GM19240 (cell line): ENCODE results near the gene ALKAL2.
A peak's percentile ranks its signal among the peaks of the same experiment; 100 is the strongest.

Experiments
- DNase-seq: peaks from one replicate; pipeline ENCODE4 v3.0.0; 2011; ENCODE audit warnings: low spot score; ENCODE audit not compliant: insufficient read length

ALKAL2 gene

GRCh38 chr2:271917-272316 lies 16.0 kb downstream of the ALKAL2 start:
- DNase-seq, result no peak

- DNase-seq, result no peak
Observed at GRCh38 chr2:270861-271260, 17.0 kb downstream of the ALKAL2 start.

- no peak for DNase-seq
Observed at GRCh38 chr2:269356-270030, 18.4 kb downstream of the ALKAL2 start.

GRCh38 chr2:268323-268722 lies 19.6 kb downstream of the ALKAL2 start:
- DNase-seq, result no peak

- peak; percentile 85 for DNase-seq
Observed at GRCh38 chr2:264493-265468, 23.1 kb downstream of the ALKAL2 start, which contains the start of gene ACP1. TSS of gene ACP1 (plus strand) at chr2:264947. CDS start at chr2:264965, 18 bp downstream.

GRCh38 chr2:263774-264492 lies 24.0 kb downstream of the ALKAL2 start, which contains the start of gene SH3YL1:
TSS of gene SH3YL1 (minus strand) at chr2:264032. CDS start at chr2:263984, 48 bp downstream.
- no peak for DNase-seq

- no peak for DNase-seq
Observed at GRCh38 chr2:263022-263738, 24.7 kb downstream of the ALKAL2 start.

GRCh38 chr2:262117-262516 lies 25.8 kb downstream of the ALKAL2 start:
- no peak for DNase-seq

GRCh38 chr2:260507-261161 lies 27.3 kb downstream of the ALKAL2 start:
- no peak for DNase-seq

GRCh38 chr2:259789-260331 lies 28.0 kb downstream of the ALKAL2 start:
- no peak for DNase-seq

- DNase-seq, result no peak
Observed at GRCh38 chr2:258933-259332, 29.0 kb downstream of the ALKAL2 start.

- DNase-seq, result no peak
Observed at GRCh38 chr2:257842-258241, 30.0 kb downstream of the ALKAL2 start.

GRCh38 chr2:257429-257828 lies 30.5 kb downstream of the ALKAL2 start:
- no peak for DNase-seq

- DNase-seq, result no peak
Observed at GRCh38 chr2:256094-256493, 31.8 kb downstream of the ALKAL2 start.

- DNase-seq, result no peak
Observed at GRCh38 chr2:255195-255594, 32.7 kb downstream of the ALKAL2 start.

GRCh38 chr2:254241-254640 lies 33.6 kb downstream of the ALKAL2 start:
- DNase-seq, result no peak

GRCh38 chr2:253202-253638 lies 34.7 kb downstream of the ALKAL2 start:
- DNase-seq, result no peak

- DNase-seq, result no peak
Observed at GRCh38 chr2:252001-252602, 35.8 kb downstream of the ALKAL2 start.

GRCh38 chr2:249538-250042 lies 38.3 kb downstream of the ALKAL2 start:
- no peak for DNase-seq

GRCh38 chr2:248724-249123 lies 39.2 kb downstream of the ALKAL2 start:
- no peak for DNase-seq
